NCI-H2171 treated with DMSO at 0.1 percent for 48 hours (cell line): ENCODE measurements around the gene PAX8.

Source experiments
- DNase-seq: peaks from one replicate; lab custom pipeline; 2025; lab: John Stamatoyannopoulos, UW

PAX8 gene

GRCh38 chr2:113264713-113265403 lies 13.9 kb downstream of the PAX8 start:
- no peak for DNase-seq

DNA sequence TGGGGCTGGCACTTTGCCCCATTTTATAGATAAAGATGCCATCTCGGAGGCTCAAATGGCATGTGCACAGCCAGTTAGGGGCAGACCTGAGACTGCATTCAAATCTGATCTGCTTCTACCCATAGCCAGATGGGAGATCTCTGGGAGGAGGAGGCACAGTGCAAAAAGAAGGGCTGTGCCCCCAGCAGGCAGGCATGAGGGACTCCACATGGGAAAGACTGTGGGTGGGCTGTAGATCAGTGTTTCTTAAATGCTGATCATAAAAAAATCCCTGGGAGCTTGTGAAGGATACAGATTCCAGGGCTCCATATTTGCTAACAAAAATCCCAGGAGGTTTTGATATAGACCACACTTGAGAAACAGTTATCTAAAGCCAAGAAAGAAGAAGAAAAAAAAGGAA lies 15.2 kb downstream of the PAX8 start:
- DNase-seq = peak; percentile 80

GRCh38 chr2:113260991-113261390 lies 17.7 kb downstream of the PAX8 start:
- DNase-seq = no peak

DNA sequence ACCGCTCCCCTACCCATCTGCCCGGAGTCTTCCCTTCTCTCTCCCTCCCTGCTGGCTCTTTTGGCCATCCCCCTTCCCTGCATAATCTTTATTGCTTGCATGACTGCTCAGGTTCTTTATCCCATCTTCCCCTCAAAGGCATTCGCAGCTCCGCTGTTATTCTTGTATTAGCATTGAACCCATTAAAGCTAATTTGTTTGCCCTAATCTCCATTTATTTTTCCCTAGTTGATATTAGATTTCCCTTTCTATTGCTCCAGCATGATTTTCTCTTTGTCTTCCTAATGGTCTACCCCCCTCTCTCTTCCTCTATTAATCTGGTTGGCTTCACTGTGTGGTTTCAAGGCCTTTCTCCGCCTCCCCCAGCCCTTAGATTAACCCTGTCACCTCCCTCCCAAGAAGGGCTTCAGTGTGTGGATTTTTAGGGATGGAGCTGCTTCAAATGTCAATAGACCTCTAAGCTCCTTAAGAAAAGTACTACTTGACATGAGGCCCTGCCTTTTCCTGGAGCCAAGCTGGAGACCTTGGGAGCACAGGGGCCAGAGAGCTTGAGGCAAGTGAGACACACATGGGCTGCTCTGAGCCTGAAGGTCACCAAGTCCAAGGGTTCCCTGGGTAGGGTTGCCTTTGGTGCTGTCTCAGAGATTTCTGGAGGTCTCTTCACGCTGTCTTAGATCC lies 20.1 kb downstream of the PAX8 start:
- DNase-seq = no peak

- no peak for DNase-seq
These were observed 21.0 kb downstream of the PAX8 start for GRCh38 chr2:113257516-113258264.

DNA sequence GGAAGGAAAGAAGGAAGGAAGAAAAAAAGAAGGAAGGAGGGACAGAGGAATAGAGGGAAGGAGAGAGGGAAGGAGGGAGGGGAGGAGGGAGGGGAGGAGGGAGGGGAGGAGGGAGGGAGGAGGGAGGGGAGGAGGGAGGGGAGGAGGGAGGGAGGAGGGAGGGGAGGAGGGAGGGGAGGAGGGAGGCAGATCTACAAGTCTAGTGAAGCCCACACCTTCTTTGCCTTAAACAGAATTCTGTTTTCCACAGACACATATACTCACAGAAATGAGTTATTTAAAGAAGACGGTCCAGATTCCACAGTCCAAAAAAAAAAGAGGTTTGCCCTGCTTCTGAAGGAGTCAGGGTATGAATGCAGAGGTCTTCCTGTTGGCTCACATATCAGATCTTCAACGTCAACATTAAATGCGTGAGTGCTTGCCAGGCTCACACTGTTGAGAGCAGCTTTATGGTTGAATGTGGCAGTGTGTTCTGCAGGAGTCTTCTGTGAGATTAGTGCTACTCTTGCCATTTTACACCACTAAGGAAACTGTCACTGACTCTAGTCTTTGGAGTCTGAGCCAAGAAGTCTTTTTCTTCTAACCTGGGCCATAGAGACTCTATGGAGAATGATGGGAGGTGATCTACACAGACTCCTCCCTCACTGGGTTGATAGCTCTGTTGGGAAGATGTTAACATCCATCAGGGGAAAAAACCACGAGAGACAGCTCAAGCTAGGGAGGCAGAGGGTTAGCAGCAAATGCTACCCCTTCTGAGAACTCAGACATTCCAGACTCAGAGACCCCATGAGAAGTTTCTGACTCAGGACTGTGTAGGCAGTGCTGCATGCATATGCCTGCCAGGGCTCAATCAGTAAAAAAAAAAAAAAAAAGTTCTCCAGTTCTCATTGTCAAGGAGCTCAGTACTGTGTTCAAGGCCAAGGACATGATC lies 23.3 kb downstream of the PAX8 start:
- no peak for DNase-seq

GRCh38 chr2:113253453-113253852 lies 25.3 kb downstream of the PAX8 start:
- peak; percentile 9 for DNase-seq

DNA sequence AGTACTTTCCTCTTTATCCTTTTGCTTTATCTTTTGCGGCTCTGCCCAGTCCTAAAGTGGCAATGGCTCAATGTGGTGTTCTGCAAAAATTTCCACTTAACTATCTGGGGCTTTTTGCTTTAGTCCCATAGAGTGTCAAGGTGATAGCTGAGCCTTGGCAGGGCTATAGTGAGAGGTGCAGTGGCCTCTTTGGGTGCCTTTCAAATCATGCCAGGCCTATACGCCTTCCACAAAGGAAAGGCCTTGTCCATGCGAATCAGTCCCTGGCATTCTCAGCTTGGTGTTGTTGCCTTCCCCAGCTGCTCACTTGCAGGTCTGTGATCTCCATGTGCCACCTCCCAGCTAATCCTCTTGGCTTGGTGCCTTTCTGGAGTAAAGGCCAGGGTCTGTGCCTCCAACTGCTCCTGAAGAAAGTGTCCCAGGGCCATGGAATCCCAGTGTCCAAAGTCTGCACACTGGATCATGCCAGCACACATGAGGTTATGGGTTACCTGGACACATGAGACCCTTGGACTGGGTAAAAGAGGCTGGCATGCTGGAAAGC lies 26.6 kb downstream of the PAX8 start:
- DNase-seq = no peak

GRCh38 chr2:113251118-113251517 lies 27.6 kb downstream of the PAX8 start:
- DNase-seq = no peak

DNA sequence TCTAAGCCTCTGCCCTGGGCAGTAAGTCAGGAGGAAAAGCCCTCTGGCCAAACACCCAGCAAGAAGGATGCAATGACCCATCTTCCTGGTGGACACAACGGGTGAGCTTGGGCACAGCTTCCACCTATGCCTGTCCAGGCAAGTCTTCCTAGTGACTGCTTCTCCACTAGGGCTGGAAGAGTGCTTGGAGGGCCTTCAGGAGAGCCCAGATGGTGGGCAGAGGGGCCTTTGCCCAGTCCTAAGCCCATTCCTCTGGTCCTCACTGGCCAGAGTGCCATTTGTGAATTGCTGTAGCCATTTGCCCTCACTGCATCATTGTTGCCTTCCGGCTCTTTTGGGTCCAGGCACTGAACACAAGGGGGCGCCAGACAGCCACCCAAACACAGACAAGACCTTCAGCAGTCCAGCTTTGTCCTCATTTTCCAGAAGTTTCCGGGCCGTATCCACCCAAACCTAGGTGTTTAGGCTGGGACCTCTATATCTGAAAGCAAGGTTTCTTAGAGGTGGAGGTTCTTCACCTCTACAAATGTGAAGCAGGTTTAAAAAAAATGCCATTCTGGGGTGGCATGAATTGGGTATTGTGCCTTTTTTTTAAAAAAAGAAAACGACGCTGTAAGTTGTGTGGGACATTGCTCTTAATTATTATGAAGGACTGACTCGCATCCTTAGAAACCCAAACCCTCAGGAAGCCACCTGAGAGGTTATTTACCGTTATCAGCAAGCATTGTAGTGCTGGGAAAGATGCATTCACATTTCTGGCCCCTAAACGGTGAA lies 29.5 kb downstream of the PAX8 start:
- DNase-seq = peak; percentile 63

GRCh38 chr2:113246606-113247005 lies 32.1 kb downstream of the PAX8 start:
- DNase-seq = no peak

- DNase-seq = no peak
These were observed 33.4 kb downstream of the PAX8 start for GRCh38 chr2:113245276-113245711.

- DNase-seq = no peak
These were observed 36.4 kb downstream of the PAX8 start for GRCh38 chr2:113242327-113242726.

DNA sequence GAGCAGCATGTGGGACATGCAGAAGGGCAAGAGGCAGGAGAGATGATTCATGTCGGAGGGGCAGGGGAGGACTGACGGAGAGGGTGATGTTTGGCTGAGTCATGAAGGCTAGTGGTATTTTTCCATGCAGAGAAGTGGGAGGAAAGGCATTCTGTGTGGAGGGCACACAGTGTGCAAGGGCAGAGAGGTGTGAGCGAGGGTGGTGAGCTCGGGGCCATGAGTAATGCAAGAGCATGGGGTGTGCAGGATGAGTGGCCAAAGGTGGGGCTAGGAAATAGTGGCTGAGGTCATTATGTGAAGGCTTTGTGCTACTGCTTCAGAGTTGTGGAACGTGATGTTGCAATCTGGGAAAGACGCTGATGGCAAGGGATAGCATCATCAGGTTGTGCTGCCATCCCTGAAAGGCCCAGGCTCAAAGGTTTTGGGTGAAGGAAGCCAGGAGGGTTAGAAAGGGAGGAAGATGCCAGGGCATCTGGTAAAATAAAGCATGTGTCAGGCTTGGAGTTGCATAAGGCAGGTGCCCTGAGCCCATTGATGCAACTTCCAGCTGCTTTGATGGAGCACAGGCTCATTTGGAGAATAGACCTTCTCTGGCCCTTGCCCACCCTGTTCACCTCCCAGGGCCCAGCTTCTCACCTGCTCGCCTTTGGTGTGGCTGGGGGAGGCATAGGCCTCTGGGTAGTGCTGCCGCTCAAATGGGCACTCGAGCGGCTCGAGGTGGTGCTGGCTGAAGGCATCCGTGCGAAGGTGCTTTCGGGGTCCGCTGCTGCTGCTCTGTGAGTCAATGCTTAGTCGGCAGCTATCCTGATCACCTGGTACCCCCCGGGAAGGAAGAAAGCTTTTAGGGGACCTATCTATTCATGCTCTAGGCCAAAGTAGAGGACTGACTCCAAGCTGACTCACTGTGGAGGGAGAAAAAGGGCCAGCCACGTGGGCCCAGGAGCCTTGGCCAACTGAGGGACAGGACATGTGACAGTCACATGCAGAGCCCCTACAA lies 37.5 kb downstream of the PAX8 start:
- DNase-seq = no peak

DNA sequence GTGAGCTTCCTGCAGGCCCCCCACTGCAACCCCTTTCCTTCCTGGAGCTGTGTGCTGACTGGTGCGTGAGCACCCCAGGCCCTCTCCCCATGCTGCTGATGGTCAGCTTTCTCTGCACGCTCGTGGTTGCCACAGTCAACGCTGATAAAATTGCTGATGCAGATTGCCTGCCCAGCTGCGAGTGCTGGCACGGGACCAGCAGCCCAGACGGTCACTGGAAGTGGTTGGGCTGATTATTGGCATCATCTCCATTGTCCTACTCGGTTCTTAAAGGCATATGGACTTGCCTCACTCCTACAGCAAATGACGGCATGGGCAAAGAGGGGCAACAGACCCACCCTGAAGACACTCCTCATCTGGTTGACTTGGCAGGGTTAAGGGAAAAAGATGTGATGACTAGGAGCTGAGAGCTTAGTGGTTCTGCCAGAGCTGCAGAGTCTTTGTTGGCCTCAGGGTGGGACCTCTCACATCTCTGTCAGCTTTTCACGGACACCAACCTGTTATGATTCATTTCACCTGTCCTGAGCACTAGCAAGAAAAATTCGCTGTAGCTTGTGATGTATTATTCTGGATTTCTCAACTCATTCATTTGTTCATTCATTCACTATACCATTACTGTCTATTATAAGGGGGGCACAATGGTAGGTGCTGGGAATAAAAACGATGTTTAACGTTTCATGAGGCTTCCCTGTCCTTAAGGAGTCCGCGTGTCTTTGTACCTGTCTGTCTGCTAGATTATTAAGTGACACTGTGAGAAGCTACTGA lies 38.4 kb downstream of the PAX8 start:
- DNase-seq = no peak

GRCh38 chr2:113238871-113239839 lies 39.6 kb downstream of the PAX8 start:
- DNase-seq = no peak

DNA sequence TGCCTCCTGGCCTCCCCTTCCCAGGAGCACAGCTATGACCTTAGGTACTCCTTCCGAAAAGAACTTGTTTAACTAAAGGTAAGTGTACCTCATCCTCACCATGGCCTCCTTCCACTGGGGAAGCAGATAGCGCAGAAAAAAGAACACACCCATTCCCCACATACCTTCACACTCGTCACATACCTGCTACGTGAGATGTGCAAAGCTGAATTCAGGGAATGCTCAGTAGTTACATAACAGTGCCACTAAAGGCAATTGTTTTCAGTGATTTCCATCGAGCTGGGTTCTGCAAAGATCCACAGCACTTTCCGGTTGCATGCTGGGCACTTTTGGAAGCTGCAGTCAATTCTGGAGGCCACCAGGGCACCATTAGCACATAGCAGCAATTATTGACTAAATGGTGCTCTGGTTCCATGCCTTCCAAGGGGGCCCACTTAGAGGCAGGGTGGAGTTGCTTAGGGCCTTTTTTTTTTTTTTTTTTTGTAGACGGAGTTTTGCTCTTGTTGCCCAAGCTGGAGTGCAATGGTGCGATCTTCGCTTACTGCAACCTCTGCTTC lies 41.0 kb downstream of the PAX8 start:
- DNase-seq = no peak
